Thoracic aorta (tissue), 2 donors: ENCODE data around the gene ALK. TPM values are rescaled to one million over a fixed set of nuclear protein-coding genes. Genes with fewer than 3 reads are reported as not detected.

Source experiments
- ATAC-seq: fragments of 150-250 bp; one replicate; pipeline ENCODE4 v1.8.0; 2017; ENCODE audit warnings: low read depth; ENCODE audit not compliant: insufficient number of reproducible peaks, low FRiP score
- DNase-seq: peaks from one replicate; pipeline ENCODE4 v3.0.0-alpha.2; 2020; ENCODE audit warnings: low spot score
- H3K27ac ChIP-seq, 2 donors: fragments of 200-600 bp; sonication (generic); 1 replicate in 1 of 2; 2 replicates in 1 of 2; pipeline ENCODE4 v1.5.1; 2016; ENCODE audit warnings: mild to moderate bottlenecking in 2 of 2, moderate library complexity in 2 of 2
- H3K27me3 ChIP-seq: fragments of 200-600 bp; sonication (generic); replicated peaks from 2 replicates; pipeline ENCODE4 v1.6.0; 2016; ENCODE audit warnings: mild to moderate bottlenecking; ENCODE audit not compliant: insufficient read depth
- H3K36me3 ChIP-seq: fragments of 200-600 bp; sonication (generic); one replicate; pipeline ENCODE4 v1.5.1; 2016
- H3K4me1 ChIP-seq, 2 donors: fragments of 200-600 bp; sonication (generic); 1 replicate in 1 of 2; 2 replicates in 1 of 2; pipeline versions ENCODE4 v1.5.1 to v1.6.0; 2016; ENCODE audit warnings: low read depth in 2 of 2, mild to moderate bottlenecking in 1 of 2; ENCODE audit not compliant: control insufficient read depth in 1 of 2
- H3K4me3 ChIP-seq: fragments of 200-600 bp; sonication (generic); 2 replicates; pipeline ENCODE4 v1.5.1; 2016; ENCODE audit warnings: mild to moderate bottlenecking
- H3K9me3 ChIP-seq: fragments of 200-600 bp; sonication (generic); 2 replicates; pipeline ENCODE4 v1.5.1; 2016
- CTCF ChIP-seq: fragments of 200-600 bp; sonication (generic); IDR thresholded peaks from one replicate; pipeline ENCODE4 v1.5.1; 2019; ENCODE audit warnings: antibody characterized with exemption
- total RNA-seq, 2 donors: library from RNA; depleted of rRNA; stranded (reverse); fragments of >200 nt; gene quantifications; one replicate each; pipeline versions ENCODE4 v1.1.0 to v1.2.3, GENCODE V29; 2016

The ALK gene
- total RNA-seq, 2 donors from 2014 or later: 2.0 TPM; not detected in 1

- H3K36me3 ChIP-seq: no peaks in the 10 kb centered on the region
- TF ChIP-seq CTCF: no peak
- no peak overlapping the region for H3K4me3 ChIP-seq
- H3K9me3 ChIP-seq: no peaks in the 10 kb centered on the region
- H3K27ac ChIP-seq: no peak overlapping the region
- H3K27me3 ChIP-seq: no peaks in the 10 kb centered on the region
- no peak for ATAC-seq
- no peaks in the 10 kb centered on the region for H3K4me1 ChIP-seq
- DNase-seq: no peak
Measured at GRCh38 chr2:29405707-29406106, 515.7 kb downstream of the ALK start.

- no peak overlapping the region for H3K27ac ChIP-seq
- no peak for ATAC-seq
- TF ChIP-seq CTCF: no peak
- DNase-seq: no peak
- H3K27me3 ChIP-seq: no peaks in the 10 kb centered on the region
- no peaks in the 10 kb centered on the region for H3K9me3 ChIP-seq
- no peaks in the 10 kb centered on the region for H3K36me3 ChIP-seq
- H3K4me1 ChIP-seq: no peaks in the 10 kb centered on the region
- no peak overlapping the region for H3K4me3 ChIP-seq
Measured at GRCh38 chr2:29405266-29405665, 516.1 kb downstream of the ALK start.

GRCh38 chr2:29401994-29402393, 519.4 kb downstream of the ALK start:
- DNase-seq (no peak), ATAC-seq (no peak)
- Histone ChIP-seq H3K36me3 (no peaks in the 10 kb centered on the region), H3K9me3 (no peaks in the 10 kb centered on the region), H3K4me1 (no peaks in the 10 kb centered on the region), H3K27ac (no peak overlapping the region), H3K4me3 (no peak overlapping the region), H3K27me3 (no peaks in the 10 kb centered on the region)
- TF ChIP-seq CTCF: no peak

- no peak for DNase-seq
- Histone ChIP-seq H3K4me1 (no peaks in the 10 kb centered on the region), H3K27me3 (no peaks in the 10 kb centered on the region), H3K36me3 (no peaks in the 10 kb centered on the region), H3K4me3 (no peak overlapping the region), H3K9me3 (no peaks in the 10 kb centered on the region), H3K27ac (no peak overlapping the region)
- TF ChIP-seq CTCF: no peak
- no peak for ATAC-seq
Measured at GRCh38 chr2:29400930-29401653, 520.3 kb downstream of the ALK start.

GRCh38 chr2:29398384-29399237, 522.8 kb downstream of the ALK start:
- no peak overlapping the region for H3K27ac ChIP-seq
- no peak for ATAC-seq

More at GRCh38 chr2:29398384-29399237, 522.8 kb downstream of the ALK start:
- no peaks in the 10 kb centered on the region for H3K9me3 ChIP-seq
- H3K4me3 ChIP-seq: no peak overlapping the region
- H3K27me3 ChIP-seq: no peaks in the 10 kb centered on the region
- H3K36me3 ChIP-seq: no peaks in the 10 kb centered on the region
- no peak for TF ChIP-seq CTCF
- H3K4me1 ChIP-seq: no peaks in the 10 kb centered on the region
- DNase-seq: no peak
